Measurements from ENCODE around the gene PBX3. TPM values are rescaled to one million over a fixed set of nuclear protein-coding genes. Genes with fewer than 3 reads are reported as not detected.
A peak's percentile ranks its signal among the peaks of the same experiment; 100 is the strongest.

PBX3 gene
- total and polyA plus RNA-seq, 10 of the 15 experiments (the other 5 are each of a cell fraction or from before 2014, with no cell fraction given) = 6.7 to 146 (median 22.2) TPM

DNA sequence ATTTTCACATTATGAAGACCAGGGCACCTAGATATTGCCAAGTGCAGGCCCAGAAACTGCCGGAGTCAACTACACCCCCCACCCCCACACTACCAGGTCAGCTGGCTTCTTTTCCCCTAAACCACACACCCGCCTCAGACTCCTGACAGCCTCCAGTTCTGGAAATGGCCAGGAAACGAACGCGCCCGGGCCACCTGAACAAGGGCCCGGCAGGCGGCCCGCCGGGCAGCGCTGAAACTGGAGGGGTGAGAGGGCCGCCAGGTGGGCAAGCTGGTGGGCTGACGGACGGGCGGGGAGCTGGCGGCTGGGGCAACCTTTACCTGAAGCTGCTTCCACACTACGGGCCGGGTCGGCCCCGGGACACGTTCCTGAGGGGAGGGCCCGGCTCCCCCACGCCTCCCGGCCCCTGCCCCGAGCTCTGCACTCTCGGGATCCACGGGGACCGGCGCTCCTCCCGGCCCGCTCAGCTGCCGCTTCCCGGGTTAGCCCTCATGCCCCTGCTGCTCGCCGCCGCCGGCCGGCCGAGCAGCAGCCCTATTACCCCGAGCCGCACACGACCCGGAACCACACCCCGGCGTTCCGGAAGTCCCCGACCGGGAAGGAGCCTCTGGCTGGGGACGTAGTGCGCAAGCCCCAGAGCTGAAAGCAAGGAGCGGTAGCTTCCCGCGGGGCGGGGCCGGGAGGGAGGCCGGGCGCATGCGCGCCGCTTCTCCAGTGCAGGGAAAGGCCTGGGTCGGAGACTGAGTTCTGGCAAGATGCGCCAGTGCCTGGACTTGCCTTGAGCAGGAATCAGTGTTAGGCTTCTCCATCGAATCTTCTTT is 40.3 kb upstream of the PBX3 start, which contains the start of gene MAPKAP1 (continued):
- TF ChIP-seq PRDM15 (CRISPR knock-in tag; IDR thresholded peaks at IDR 0.05) (no peak), IKZF2 (IDR thresholded peaks at IDR 0.05) (peak; percentile 24 to 48; a peak in 3 of 4 replicates), SIX5 (IDR thresholded peaks at IDR 0.05; ENCODE audit: low read depth, low read length, severe bottlenecking) (peak; percentile 35), SMAD1 (IDR thresholded peaks at IDR 0.05; ENCODE audit: low read depth, partially characterized antibody) (no peak), DPF2 (IDR thresholded peaks at IDR 0.05) (peak; percentile 85), IRF5 (IDR thresholded peaks at IDR 0.05; ENCODE audit: borderline replicate concordance) (no peak), TCF3 (IDR thresholded peaks at IDR 0.05; ENCODE audit: borderline replicate concordance, insufficient read depth, low read depth, low read length) (0 out of 2 replicates have a peak, but pooled peaks have one; percentile 51), ZBTB40 (IDR thresholded peaks at IDR 0.05; ENCODE audit: borderline replicate concordance) (peak; percentile 94), RCOR1 (conservative IDR thresholded peaks at IDR 0.05; ENCODE audit: low read depth, low read length) (0 out of 2 replicates have a peak, but pooled peaks have one; percentile 50), POU2F2 (IDR thresholded peaks at IDR 0.05; ENCODE audit: borderline replicate concordance, low read depth, low read length) (peak; percentile 75; the same call in 2 of the 3 replicates), ATF2 (IDR thresholded peaks at IDR 0.05; ENCODE audit: low read length) (no peak), NRF1 (conservative IDR thresholded peaks at IDR 0.05; ENCODE audit: low read depth, low read length) (peak; percentile 97), BMI1 (IDR thresholded peaks at IDR 0.05; ENCODE audit: borderline replicate concordance) (no peak), CHD4 (IDR thresholded peaks at IDR 0.05) (no peak), TCF12 (IDR thresholded peaks at IDR 0.05; ENCODE audit: low read depth, low read length) (peak; percentile 40; the same call in 1 of the 2 replicates)
- TF ChIP-seq, protein P1, sequence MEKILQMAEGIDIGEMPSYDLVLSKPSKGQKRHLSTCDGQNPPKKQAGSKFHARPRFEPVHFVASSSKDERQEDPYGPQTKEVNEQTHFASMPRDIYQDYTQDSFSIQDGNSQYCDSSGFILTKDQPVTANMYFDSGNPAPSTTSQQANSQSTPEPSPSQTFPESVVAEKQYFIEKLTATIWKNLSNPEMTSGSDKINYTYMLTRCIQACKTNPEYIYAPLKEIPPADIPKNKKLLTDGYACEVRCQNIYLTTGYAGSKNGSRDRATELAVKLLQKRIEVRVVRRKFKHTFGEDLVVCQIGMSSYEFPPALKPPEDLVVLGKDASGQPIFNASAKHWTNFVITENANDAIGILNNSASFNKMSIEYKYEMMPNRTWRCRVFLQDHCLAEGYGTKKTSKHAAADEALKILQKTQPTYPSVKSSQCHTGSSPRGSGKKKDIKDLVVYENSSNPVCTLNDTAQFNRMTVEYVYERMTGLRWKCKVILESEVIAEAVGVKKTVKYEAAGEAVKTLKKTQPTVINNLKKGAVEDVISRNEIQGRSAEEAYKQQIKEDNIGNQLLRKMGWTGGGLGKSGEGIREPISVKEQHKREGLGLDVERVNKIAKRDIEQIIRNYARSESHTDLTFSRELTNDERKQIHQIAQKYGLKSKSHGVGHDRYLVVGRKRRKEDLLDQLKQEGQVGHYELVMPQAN (conservative IDR thresholded peaks at IDR 0.05) = peak; percentile 78
